GM18873 (cell line): ENCODE measurements around the gene CCDC6.
"Not testable (repeated sequence)": the region's sequence is repeated elsewhere in the genome, so short reads cannot be mapped to it uniquely, and the experiment has no call there.

ENCODE experiments used
- ATAC-seq: cut with Tn5 transposase; IDR thresholded peaks from one replicate; pipeline ENCODE4 v1.9.1; 2021; ENCODE audit warnings: mild to moderate bottlenecking, moderate library complexity, moderate number of reproducible peaks; ENCODE audit not compliant: unreplicated experiment, low FRiP score

CCDC6 gene

GRCh38 chr10:59819265-59819664 lies 87.1 kb downstream of the CCDC6 start:
- ATAC-seq = no peak

- no peak for ATAC-seq
Observed at GRCh38 chr10:59817773-59818172, 88.6 kb downstream of the CCDC6 start.

- ATAC-seq = no peak
Observed at GRCh38 chr10:59814878-59815277, 91.5 kb downstream of the CCDC6 start.

- no peak for ATAC-seq
Observed at GRCh38 chr10:59812519-59813122, 93.7 kb downstream of the CCDC6 start.

GRCh38 chr10:59809644-59809974 lies 96.7 kb downstream of the CCDC6 start:
- no peak for ATAC-seq

- ATAC-seq = peak; percentile 96
Observed at GRCh38 chr10:59808896-59809643, 97.3 kb downstream of the CCDC6 start.

GRCh38 chr10:59807629-59808620 lies 98.4 kb downstream of the CCDC6 start:
- ATAC-seq = no peak

- ATAC-seq = no peak
Observed at GRCh38 chr10:59805014-59805413, 101.3 kb downstream of the CCDC6 start.

GRCh38 chr10:59804220-59804619 lies 102.1 kb downstream of the CCDC6 start:
- ATAC-seq = no peak

GRCh38 chr10:59803714-59804113 lies 102.6 kb downstream of the CCDC6 start:
- ATAC-seq = no peak

GRCh38 chr10:59801171-59801570 lies 105.2 kb downstream of the CCDC6 start:
- no peak for ATAC-seq

- no peak for ATAC-seq
Observed at GRCh38 chr10:59799421-59799820, 106.9 kb downstream of the CCDC6 start.

- no peak for ATAC-seq
Observed at GRCh38 chr10:59793919-59794318, 112.4 kb downstream of the CCDC6 start.

GRCh38 chr10:59792812-59793211 lies 113.5 kb downstream of the CCDC6 start:
- ATAC-seq = no peak

GRCh38 chr10:59791601-59792000 lies 114.8 kb downstream of the CCDC6 start:
- ATAC-seq = no peak

GRCh38 chr10:59790080-59790479 lies 116.3 kb downstream of the CCDC6 start:
- not testable (repeated sequence) for ATAC-seq

GRCh38 chr10:59788914-59789313 lies 117.4 kb downstream of the CCDC6 start:
- not testable (repeated sequence) for ATAC-seq

- ATAC-seq = not testable (repeated sequence)
Observed at GRCh38 chr10:59787032-59787431, 119.3 kb downstream of the CCDC6 start.

- ATAC-seq = not testable (repeated sequence)
Observed at GRCh38 chr10:59785476-59785875, 120.9 kb downstream of the CCDC6 start.

GRCh38 chr10:59781511-59781910 lies 124.8 kb downstream of the CCDC6 start:
- no peak for ATAC-seq
